NCI-H2081 treated with DMSO at 0.1 percent for 48 hours (cell line): ENCODE results near the gene TSPY8.
"Not testable (repeated sequence)": the region's sequence is repeated elsewhere in the genome, so short reads cannot be mapped to it uniquely, and the experiment has no call there.

Experiments
- DNase-seq: peaks from one replicate; lab custom pipeline; 2025; lab: John Stamatoyannopoulos, UW

Gene TSPY8, protein sequence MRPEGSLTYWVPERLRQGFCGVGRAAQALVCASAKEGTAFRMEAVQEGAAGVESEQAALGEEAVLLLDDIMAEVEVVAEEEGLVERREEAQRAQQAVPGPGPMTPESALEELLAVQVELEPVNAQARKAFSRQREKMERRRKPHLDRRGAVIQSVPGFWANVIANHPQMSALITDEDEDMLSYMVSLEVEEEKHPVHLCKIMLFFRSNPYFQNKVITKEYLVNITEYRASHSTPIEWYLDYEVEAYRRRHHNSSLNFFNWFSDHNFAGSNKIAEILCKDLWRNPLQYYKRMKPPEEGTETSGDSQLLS

DNA sequence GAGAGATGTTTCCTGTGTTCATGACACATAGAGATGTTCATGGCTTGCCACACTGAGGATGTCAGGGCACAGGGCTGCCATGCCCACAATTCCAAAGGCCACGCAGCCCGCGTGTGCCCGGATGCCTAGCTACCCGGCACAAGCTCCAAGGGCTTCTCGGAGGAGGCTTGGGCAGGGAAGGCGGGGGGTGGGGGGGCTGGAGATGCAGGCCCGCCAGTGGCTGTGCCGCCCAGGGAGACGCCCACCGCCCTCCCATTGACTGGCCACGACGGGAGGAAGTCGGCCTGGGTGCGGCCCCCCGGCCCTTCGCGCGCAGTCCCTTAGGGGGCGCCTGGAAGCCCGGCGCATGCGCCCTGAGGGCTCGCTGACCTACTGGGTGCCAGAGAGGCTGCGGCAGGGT, at the start of gene TSPY8:
TSPY8 (plus strand) TSS at position 301 of the 400 bp plus-strand sequence; CDS start at position 347, 46 bp downstream.
- DNase-seq, result not testable (repeated sequence)

DNA sequence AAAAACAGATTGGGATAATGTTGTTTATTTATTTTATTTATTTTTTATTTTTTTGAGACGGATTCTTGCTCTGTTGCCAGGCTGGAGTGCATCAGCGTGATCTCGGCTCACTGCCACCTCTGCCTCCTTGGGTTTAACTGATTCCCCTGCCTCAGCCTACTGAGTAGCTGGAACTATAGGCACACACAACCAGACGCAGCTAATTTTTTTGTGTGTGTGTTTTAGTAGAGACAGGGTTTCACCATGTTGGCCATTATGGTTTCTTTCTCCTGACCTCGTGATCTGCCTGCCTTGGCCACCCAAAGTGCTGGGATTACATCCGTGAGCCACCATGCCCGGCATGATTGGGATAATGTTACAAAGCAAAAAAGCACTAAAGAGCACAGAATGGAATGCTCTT, 36.6 kb upstream of the TSPY8 start:
- no peak for DNase-seq

DNA sequence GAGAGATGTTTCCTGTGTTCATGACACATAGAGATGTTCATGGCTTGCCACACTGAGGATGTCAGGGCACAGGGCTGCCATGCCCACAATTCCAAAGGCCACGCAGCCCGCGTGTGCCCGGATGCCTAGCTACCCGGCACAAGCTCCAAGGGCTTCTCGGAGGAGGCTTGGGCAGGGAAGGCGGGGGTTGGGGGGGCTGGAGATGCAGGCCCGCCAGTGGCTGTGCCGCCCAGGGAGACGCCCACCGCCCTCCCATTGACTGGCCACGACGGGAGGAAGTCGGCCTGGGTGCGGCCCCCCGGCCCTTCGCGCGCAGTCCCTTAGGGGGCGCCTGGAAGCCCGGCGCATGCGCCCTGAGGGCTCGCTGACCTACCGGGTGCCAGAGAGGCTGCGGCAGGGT, 20.4 kb upstream of the TSPY8 start, which contains the start of gene TSPY4:
TSPY4 (plus strand) TSS at position 301 of the 400 bp plus-strand sequence; CDS start at position 347, 46 bp downstream.
- not testable (repeated sequence) for DNase-seq

DNA sequence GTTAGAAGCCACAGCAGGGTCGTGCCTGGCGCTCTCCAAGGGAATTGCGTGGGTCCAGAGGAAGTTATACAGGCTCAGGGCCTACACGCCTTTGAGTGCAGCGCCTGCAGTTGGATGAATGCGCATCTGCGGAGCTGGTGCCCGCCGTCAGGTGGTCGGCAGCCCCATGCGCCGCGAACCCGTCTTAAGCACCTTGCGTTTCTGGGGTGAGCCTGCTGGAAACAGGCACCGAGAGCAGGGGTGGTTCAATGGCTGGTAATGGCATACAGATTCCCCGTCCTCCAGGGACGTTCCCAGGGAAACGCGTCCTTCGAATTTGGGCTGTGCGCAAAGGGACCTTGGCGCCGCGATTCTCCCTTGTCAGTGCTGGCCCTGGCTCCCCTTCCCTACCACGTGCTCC, 38.9 kb downstream of the TSPY8 start:
- not testable (repeated sequence) for DNase-seq

DNA sequence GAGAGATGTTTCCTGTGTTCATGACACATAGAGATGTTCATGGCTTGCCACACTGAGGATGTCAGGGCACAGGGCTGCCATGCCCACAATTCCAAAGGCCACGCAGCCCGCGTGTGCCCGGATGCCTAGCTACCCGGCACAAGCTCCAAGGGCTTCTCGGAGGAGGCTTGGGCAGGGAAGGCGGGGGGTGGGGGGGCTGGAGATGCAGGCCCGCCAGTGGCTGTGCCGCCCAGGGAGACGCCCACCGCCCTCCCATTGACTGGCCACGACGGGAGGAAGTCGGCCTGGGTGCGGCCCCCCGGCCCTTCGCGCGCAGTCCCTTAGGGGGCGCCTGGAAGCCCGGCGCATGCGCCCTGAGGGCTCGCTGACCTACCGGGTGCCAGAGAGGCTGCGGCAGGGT, 40.5 kb downstream of the TSPY8 start, which contains the start of gene TSPY3:
TSPY3 (plus strand) TSS at position 301 of the 400 bp plus-strand sequence; CDS start at position 347, 46 bp downstream.
- not testable (repeated sequence) for DNase-seq
